Measurements from ENCODE around the gene RBBP8. TPM values are rescaled to one million over a fixed set of nuclear protein-coding genes. Genes with fewer than 3 reads are reported as not detected.

Gene RBBP8
- total RNA-seq, 1 experiment from 2014 or later = 46.7 TPM

GRCh38 chr18:22983175-22983574 is 50.0 kb downstream of the RBBP8 start:
- DNase-seq = no peak
- H3K4me1 ChIP-seq = no peaks in the 10 kb centered on the region
- H3K4me3 ChIP-seq (ENCODE audit: low read depth, low read length) = no peak overlapping the region
- Mint-ChIP-seq H3K4me3 (ENCODE audit: unreplicated experiment) (no peak overlapping the region), H3K27ac (ENCODE audit: unreplicated experiment) (no peak overlapping the region), H3K9me3 (ENCODE audit: unreplicated experiment) (no peaks in the 10 kb centered on the region), H3K36me3 (ENCODE audit: insufficient read depth, unreplicated experiment) (peaks cover 5% of the 10 kb centered on the region), H3K4me1 (ENCODE audit: low read depth, unreplicated experiment) (peaks cover 6% of the 10 kb centered on the region), H3K27me3 (ENCODE audit: insufficient read depth, unreplicated experiment) (no peaks in the 10 kb centered on the region)
- no peaks in the 10 kb centered on the region for H3K9me3 ChIP-seq
- POLR2A ChIA-PET = no interaction called here
- TF ChIP-seq CTCF (IDR thresholded peaks at IDR 0.05; ENCODE audit: insufficient read depth in 1 of 2, low read depth in 1 of 2, low read length in 1 of 2, severe bottlenecking in 1 of 2, unreplicated experiment in 1 of 2) = peak; percentile 30 to 43
- BruUV-seq (replicated peaks) = no TSS peak
- CTCF ChIA-PET = interaction anchor here (0.6 to 2.2 kb wide), 11 partner anchors 17 to 277 kb away, joined by 3 to 23 read pairs (median 5); partner anchors contain the start of gene RBBP8
- intact Hi-C loops (cut with micrococcal nuclease; ENCODE audit: unreplicated experiment) = loop anchor here (1.0 to 5.0 kb wide), 2 partner anchors 51 to 170 kb away; partner anchors contain the start of gene RBBP8
- H3K36me3 ChIP-seq (ENCODE audit: control insufficient read depth, insufficient read depth, low read length) = peaks cover 1% of the 10 kb centered on the region; the same call in 1 of the 2 replicates
- H3K27me3 ChIP-seq (replicated peaks; ENCODE audit: control insufficient read depth, insufficient read depth, low read length) = no peaks in the 10 kb centered on the region

- Mint-ChIP-seq H3K9me3 (ENCODE audit: unreplicated experiment) (no peaks in the 10 kb centered on the region), H3K4me3 (ENCODE audit: unreplicated experiment) (no peak overlapping the region), H3K27ac (ENCODE audit: unreplicated experiment) (no peak overlapping the region), H3K4me1 (ENCODE audit: low read depth, unreplicated experiment) (peaks cover 3% of the 10 kb centered on the region), H3K27me3 (ENCODE audit: insufficient read depth, unreplicated experiment) (no peaks in the 10 kb centered on the region), H3K36me3 (ENCODE audit: insufficient read depth, unreplicated experiment) (peaks cover 11% of the 10 kb centered on the region)
- DNase-seq = no peak
- Histone ChIP-seq H3K9me3 (no peaks in the 10 kb centered on the region), H3K36me3 (ENCODE audit: control insufficient read depth, insufficient read depth, low read length) (peaks cover 1% of the 10 kb centered on the region; the same call in 1 of the 2 replicates), H3K4me3 (ENCODE audit: low read depth, low read length) (no peak overlapping the region), H3K27me3 (replicated peaks; ENCODE audit: control insufficient read depth, insufficient read depth, low read length) (no peaks in the 10 kb centered on the region), H3K4me1 (no peaks in the 10 kb centered on the region)
- TF ChIP-seq CTCF (IDR thresholded peaks at IDR 0.05; ENCODE audit: insufficient read depth in 1 of 2, low read depth in 1 of 2, low read length in 1 of 2, severe bottlenecking in 1 of 2, unreplicated experiment in 1 of 2) = no peak
- no TSS peak for BruUV-seq (replicated peaks)
- intact Hi-C loops (cut with micrococcal nuclease; ENCODE audit: unreplicated experiment) = no loop called here
- ChIA-PET CTCF (no interaction called here), POLR2A (no interaction called here)
Observed at GRCh38 chr18:22985250-22985649, 52.1 kb downstream of the RBBP8 start.

- Histone ChIP-seq H3K4me3 (ENCODE audit: low read depth, low read length) (no peak overlapping the region), H3K36me3 (ENCODE audit: control insufficient read depth, insufficient read depth, low read length) (peaks cover 1% of the 10 kb centered on the region; the same call in 1 of the 2 replicates), H3K4me1 (no peaks in the 10 kb centered on the region), H3K9me3 (no peaks in the 10 kb centered on the region), H3K27me3 (replicated peaks; ENCODE audit: control insufficient read depth, insufficient read depth, low read length) (no peaks in the 10 kb centered on the region)
- no peak for DNase-seq
- POLR2A ChIA-PET = no interaction called here
- Mint-ChIP-seq H3K36me3 (ENCODE audit: insufficient read depth, unreplicated experiment) (peaks cover 21% of the 10 kb centered on the region), H3K27me3 (ENCODE audit: insufficient read depth, unreplicated experiment) (no peaks in the 10 kb centered on the region), H3K4me1 (ENCODE audit: low read depth, unreplicated experiment) (no peaks in the 10 kb centered on the region), H3K4me3 (ENCODE audit: unreplicated experiment) (no peak overlapping the region), H3K27ac (ENCODE audit: unreplicated experiment) (no peak overlapping the region), H3K9me3 (ENCODE audit: unreplicated experiment) (no peaks in the 10 kb centered on the region)
- no TSS peak for BruUV-seq (replicated peaks)
- CTCF ChIA-PET = no interaction called here
- no peak for TF ChIP-seq CTCF (IDR thresholded peaks at IDR 0.05; ENCODE audit: insufficient read depth in 1 of 2, low read depth in 1 of 2, low read length in 1 of 2, severe bottlenecking in 1 of 2, unreplicated experiment in 1 of 2)
- intact Hi-C loops (cut with micrococcal nuclease; ENCODE audit: unreplicated experiment) = no loop called here
Observed at GRCh38 chr18:22987547-22988189, 54.5 kb downstream of the RBBP8 start.

All from Caco-2 (cell line).